Sigmoid colon (tissue), 4 donors: ENCODE measurements around the gene DYSF.

Experiments used
- CTCF ChIP-seq, 4 experiments: fragments of 450-650 bp in 3 of 4; fragments of 200-600 bp in 1 of 4; IDR thresholded peaks; one replicate each; pipeline ENCODE4 v1.5.1; 2016 to 2019; ENCODE audit warnings: antibody characterized with exemption in 4 of 4, mild to moderate bottlenecking in 3 of 4, moderate library complexity in 2 of 4
- EP300 ChIP-seq, 4 donors: sonication (generic); formaldehyde crosslinking; IDR thresholded peaks; one replicate each; pipeline ENCODE4 v1.6.1; 2017; ENCODE audit warnings: antibody characterized with exemption in 4 of 4
- POLR2A ChIP-seq, 2 donors: fragments of 450-650 bp; IDR thresholded peaks; one replicate each; pipeline ENCODE4 v1.6.1; 2016; ENCODE audit warnings: antibody characterized with exemption in 2 of 2, mild to moderate bottlenecking in 2 of 2, moderate library complexity in 2 of 2
- POLR2AphosphoS5 ChIP-seq, 4 donors: sonication (generic); formaldehyde crosslinking; IDR thresholded peaks; one replicate each; pipeline ENCODE4 v1.6.1; 2017; ENCODE audit warnings: antibody characterized with exemption in 4 of 4

DNA sequence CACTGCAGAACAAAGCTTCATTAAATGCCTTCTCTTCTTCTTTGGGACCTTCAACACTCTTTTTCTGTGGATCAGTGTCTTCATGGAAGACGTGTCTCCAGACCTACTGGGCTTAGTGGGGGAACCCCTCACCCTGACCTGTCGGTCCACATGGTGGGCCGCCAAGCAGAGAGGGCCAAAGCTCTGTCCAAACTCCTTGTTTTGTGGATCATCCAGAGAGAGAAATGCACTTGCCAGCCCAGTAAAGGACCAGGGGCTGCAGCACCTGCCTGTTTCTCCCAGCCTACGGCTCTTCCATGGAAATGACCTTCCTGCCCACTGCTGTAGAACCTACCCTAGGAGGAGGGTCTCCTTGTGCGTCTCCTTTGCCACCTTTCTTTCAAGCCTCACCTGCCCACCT lies 25.9 kb downstream of the DYSF start:
- TF ChIP-seq EP300 (IDR thresholded peaks at IDR 0.05) (no peak), CTCF (IDR thresholded peaks at IDR 0.05) (no peak), POLR2A (IDR thresholded peaks at IDR 0.05) (no peak), POLR2AphosphoS5 (IDR thresholded peaks at IDR 0.05) (no peak)
